Stimulated activated CD4-positive, alpha-beta T cell treated with anti-CD3 and anti-CD28 coated beads, Interleukin-15, amount 100 ng/mL, for 1 hour (primary cell): ENCODE data around the gene TARBP1.
A peak's percentile ranks its signal among the peaks of the same experiment; 100 is the strongest.
"Not testable (repeated sequence)": the region's sequence is repeated elsewhere in the genome, so short reads cannot be mapped to it uniquely, and the experiment has no call there.

Experiments
- DNase-seq, 2 donors: peaks; one replicate each; pipeline ENCODE4 v3.0.0-alpha.2; 2020; ENCODE audit warnings: low read depth in 1 of 2, low spot score in 1 of 2

Gene TARBP1

GRCh38 chr1:234504969-234505768 lies 26.2 kb upstream of the TARBP1 start:
- DNase-seq, result no peak

- not testable (repeated sequence) for DNase-seq
Observed at GRCh38 chr1:234504251-234504650, 25.3 kb upstream of the TARBP1 start.

DNA sequence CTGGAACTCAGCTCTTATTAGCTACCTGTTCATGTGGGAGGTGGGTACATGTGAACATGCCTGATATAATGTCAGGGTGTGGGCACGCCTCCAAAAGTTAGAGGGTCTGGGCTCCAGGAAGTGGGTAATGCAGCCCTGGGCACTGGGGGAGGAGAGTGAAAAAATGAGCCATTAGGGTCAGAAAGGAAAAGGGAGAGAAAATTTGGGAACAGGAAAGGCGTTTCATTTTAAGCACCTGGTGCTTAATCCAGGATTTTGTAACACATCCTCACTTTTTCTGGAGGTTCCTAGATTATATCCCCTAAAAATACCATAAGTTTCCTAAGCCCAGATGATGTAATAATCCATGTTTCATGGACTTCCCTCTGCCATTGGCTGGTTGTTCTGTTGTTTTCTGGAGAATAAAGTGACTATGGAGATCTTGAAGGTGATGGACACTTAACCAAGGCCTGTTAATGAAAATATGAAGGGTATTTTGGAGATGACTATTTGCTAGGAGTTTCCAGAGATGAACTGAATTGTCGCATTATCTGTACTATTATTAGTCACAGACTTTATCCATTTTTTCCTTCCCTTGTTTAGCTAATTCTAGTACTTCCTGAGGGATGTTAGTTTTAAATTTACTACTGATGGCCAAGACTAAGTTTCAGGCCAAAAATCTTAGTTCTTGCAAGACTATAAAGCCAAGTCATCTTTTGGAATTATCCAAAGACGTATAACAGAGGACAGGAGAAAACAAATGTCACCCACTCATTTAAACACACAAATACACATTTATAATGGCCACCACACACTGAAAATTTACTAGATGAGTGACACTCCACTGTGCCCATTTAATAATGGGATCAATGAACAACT lies 24.4 kb upstream of the TARBP1 start:
- DNase-seq, result no peak

- no peak for DNase-seq
Observed at GRCh38 chr1:234502785-234503184, 23.8 kb upstream of the TARBP1 start.

GRCh38 chr1:234500269-234500668 lies 21.3 kb upstream of the TARBP1 start:
- DNase-seq, result no peak

GRCh38 chr1:234499943-234500245 lies 20.9 kb upstream of the TARBP1 start:
- DNase-seq, result no peak

- peak; percentile 66 to 81 for DNase-seq
Observed at GRCh38 chr1:234499119-234499942, 20.4 kb upstream of the TARBP1 start.

DNA sequence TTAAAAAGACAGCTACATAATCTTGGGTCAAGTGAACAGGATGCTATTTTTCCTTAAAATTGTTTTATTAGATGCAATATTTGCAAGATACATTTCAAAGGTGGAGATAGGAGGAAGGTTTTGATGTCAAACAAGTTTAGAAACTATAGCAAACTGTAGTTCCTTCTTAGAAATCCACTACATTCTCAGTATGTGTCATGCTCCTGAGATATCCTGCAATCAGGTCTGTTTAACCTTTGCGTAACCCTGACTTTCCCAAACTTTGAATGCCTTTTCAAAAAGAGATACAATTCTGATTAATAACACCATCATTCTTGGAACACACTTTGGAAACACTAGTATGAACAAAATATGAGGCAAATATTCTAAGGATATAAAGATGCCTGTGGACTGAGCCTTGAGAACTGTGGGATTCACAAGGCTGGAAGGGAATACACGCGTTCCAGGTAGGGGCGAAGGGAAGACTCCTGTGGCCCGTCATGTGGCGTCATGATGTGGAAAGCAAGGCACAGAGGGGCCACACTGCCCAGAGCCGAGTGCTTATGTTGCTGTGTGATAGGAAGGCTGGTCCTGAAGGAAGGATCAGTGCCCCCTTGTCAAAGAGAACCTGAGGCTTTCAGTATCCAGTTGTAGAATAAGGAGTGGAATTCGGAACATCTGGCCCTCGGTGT lies 19.6 kb upstream of the TARBP1 start:
- DNase-seq, result no peak

DNA sequence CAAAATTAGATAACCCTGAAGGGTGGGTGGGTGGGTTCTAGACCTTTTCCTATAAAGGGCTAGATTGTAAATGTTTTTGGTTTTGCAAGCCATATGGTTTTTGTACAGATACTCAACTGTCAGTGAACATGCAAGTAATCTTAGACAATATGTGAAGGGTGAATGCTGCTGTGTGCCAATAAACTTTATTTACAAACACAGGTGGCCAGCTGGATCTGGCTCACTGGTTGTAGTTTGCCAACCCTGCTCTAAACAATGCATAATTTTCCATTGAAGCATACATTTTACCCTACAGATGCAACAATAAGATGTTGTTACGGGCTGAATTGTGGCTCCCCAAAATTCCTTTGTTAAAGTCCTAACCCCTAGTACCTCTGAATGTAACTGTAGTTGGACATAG lies 18.6 kb upstream of the TARBP1 start:
- DNase-seq, result no peak

DNA sequence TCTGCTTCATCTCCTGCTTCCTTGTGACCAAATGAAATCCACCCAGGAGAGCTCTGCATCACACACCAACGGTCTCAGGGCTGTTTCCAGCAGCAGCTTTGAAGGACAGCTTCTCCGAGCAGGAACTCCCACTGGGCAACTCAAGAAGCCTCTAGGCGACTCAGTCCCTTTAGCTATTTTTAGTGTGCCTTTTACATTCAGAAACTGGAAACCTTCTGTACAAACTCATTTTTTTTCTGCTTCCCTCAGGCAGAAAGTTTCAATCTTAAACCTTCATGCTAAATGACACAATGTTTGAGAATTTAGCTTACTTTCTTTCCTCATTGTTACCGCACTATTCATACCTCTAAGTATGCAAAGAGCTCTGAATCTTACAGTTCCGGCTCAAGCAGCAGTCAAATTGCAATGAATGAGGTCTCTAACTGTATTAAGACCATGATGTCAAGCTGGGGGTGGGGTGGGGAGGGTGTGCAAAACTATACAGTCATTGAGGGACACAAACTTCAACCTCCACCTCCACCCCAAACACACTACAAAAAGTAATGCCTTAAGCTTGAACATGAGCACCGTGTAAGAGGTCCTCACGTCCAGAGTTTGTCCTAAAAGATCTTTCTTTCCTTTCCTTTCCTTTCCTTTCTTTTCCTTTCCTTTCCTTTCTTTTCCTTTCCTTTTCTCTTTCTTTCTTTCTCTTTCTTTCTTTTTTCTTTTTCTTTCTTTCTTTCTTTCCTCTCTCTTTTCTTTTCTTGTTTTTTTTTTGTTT lies 16.4 kb upstream of the TARBP1 start:
- no peak for DNase-seq

GRCh38 chr1:234494049-234494448 lies 15.1 kb upstream of the TARBP1 start:
- DNase-seq, result no peak

DNA sequence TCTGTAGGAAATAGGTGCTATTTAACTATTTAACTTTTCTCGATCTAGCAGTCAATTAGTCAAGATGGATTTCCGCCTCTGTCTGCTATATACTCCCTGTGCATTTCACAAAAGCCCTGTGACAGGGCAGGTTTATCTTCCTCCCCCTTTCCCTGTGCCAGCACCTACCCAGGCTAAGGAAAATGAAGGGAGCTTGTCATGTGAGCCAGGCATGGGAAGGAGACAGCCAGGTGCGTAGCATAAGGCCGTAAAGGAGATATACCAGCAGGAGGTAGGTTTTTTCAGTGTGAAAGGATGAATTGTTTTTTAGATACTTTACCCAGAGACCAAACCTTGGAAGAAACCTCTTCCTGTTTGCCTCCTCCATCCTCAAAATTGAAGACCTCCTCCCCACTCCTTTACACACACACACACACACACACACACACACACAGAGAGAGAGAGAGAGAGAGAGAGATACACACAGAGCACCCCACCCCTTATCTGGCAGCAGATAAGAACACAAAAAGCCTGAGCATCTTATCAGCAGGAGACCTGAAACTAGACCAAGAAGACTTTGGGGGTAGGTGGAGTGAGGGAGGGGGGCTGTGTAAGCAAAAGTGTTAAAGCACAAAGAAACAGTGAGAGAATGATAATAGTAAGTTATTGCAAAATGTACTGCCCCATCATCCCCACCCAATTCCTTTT lies 12.0 kb upstream of the TARBP1 start:
- no peak for DNase-seq

GRCh38 chr1:234489698-234490077 lies 10.7 kb upstream of the TARBP1 start:
- no peak for DNase-seq

- no peak for DNase-seq
Observed at GRCh38 chr1:234489007-234489697, 10.2 kb upstream of the TARBP1 start.

DNA sequence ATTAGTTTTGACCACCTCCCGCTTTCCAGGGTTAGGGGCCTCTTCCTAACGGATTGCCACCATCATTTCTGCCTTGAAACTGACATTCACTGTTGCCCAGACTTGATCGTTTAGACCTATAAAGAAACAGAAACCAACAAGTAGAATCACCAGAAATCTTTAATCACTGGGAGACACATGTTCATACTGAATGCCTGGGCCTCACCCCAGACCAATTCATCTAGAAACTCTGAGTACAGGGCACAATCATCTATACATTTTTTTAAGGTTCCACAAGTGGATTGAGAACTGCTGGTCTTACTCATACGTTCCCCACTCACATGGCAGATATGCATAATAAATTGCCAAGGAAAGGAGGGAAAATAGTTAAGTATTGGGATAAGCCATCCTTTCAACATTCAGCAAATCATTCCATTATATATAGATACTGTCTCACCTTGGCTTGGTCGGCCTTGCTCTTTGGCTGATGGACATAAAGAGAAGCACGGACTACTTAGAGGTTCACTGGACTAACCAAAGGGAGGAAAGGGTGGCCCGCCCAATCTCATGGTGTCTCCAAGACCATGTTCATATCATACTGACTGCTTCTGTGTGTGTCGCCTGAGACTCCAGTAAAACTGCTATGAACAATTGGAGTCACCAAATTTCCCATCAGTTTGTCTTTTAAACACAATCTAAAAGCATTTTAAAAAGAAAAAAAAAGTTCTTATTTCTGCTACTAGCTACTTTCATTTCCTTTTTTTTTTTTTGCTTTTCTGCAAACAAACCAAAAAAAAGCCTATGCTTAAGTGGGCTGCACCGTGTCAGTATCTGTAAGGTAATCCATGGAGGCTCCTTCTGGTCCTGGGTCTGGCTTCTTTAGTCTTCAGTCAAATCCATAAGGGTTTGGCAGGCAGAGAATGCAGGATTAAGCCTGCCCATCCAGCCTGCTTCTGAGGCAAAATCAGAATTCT lies 9.4 kb upstream of the TARBP1 start:
- no peak for DNase-seq

DNA sequence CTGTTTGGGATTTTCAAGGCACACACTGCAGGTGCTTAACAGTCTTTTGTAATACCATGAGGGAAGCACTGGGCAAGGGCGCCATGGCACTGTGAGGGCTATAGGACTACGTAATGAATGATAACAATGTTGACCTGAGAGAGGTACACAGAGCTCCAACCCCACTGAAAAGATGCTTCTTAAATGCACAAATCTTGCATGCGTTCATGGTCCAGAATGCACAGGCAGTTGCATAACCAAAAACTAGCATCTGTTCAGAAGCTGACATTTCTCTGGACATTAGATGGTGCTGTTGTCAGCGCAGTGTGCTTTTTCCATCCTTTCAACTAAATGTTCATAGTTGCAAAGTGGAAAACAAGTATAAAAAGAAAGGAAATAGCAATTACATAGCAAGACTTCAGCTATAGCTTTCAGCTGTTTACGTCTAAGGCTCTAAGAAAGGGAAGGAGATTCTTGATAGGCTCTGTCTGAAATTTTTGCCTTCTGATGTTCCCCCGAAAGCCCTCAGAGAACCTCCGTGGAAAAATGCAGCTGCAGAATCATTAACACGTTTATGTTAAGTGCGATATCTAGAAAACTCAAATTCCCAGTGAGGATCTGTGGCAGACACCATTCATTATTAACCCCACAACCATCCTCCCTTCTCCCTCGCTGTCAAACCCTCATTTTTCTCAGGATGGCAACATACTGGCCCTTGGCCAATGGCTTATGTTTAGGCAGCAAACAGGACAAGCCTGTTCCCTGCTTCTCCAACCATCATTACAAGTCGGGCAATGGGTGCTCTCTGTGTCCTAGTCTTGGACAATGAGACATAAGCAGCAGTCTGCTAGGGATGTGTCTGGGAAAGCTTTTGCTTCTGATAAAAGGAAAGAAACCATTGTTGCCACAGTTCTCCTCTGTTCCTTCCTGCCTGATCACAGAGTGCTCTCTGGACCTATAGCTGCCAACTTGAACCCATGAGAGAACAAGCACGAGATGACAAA lies 8.2 kb upstream of the TARBP1 start:
- DNase-seq, result no peak
